Psoas muscle (tissue), 8 donors: ENCODE results near the gene SYNPO2. TPM values are rescaled to one million over a fixed set of nuclear protein-coding genes. Genes with fewer than 3 reads are reported as not detected.
"Not testable (repeated sequence)": the region's sequence is repeated elsewhere in the genome, so short reads cannot be mapped to it uniquely, and the experiment has no call there.

Experiments used
- ATAC-seq, 4 donors: fragments of 200-7000 bp; cut with Tn5 transposase; one replicate each; pipeline ENCODE4 v1.9.1; 2020; ENCODE audit warnings: moderate library complexity in 3 of 4, mild to moderate bottlenecking in 2 of 4
- DNase-seq, 2 donors: peaks; one replicate each; pipeline ENCODE4 v3.0.0-alpha.2; 2020
- H3K27ac ChIP-seq: fragments of 200-600 bp; one replicate; pipeline ENCODE4 v1.8.0; 2022
- H3K27me3 ChIP-seq, 3 donors: fragments of 200-600 bp in 1 of 3; one replicate each; pipeline versions ENCODE4 v1.6.1 to v1.8.0; 2013 to 2022; ENCODE audit warnings: low read length in 2 of 3, mild to moderate bottlenecking in 2 of 3, moderate library complexity in 1 of 3; ENCODE audit not compliant: insufficient read depth in 3 of 3
- H3K36me3 ChIP-seq, 2 donors: fragments of 200-600 bp in 1 of 2; one replicate each; pipeline versions ENCODE4 v1.6.1 to v1.8.0; 2013 to 2022; ENCODE audit warnings: low read depth in 1 of 2, mild to moderate bottlenecking in 1 of 2, moderate library complexity in 1 of 2; ENCODE audit not compliant: insufficient read depth in 1 of 2
- H3K4me1 ChIP-seq: fragments of 200-600 bp; one replicate; pipeline ENCODE4 v1.8.0; 2022
- H3K4me3 ChIP-seq: fragments of 200-600 bp; one replicate; pipeline ENCODE4 v1.8.0; 2022; ENCODE audit warnings: mild to moderate bottlenecking
- H3K9me3 ChIP-seq: fragments of 200-600 bp; one replicate; pipeline ENCODE4 v1.8.0; 2022
- WGBS, 3 donors: extraction: QIAGEN DNeasy Blood & Tissue Kit; methylation state at CpG; one replicate each; pipeline versions ENCODE4 v1.1.6 to v1.1.7; 2013; 5-methylcytosine and 5-hydroxymethylcytosine counted together
- intact Hi-C, 2 donors: fragments of 100-400 bp; cut with DNase I; formaldehyde crosslinking; loops; one replicate each; pipeline versions ENCODE4 v1.11.0 to v1.14.2; 2022
- polyA plus RNA-seq, 3 donors: library from polyadenylated mRNA; stranded (reverse); fragments of 200-250 nt; gene quantifications; one replicate each; pipeline ENCODE4 v1.2.3, GENCODE V29; 2013
- total RNA-seq, 4 donors: library from RNA; stranded (reverse); fragmentation: NEBNext Ultra II Directional in 2 of 4; extraction: Animal tissue kit (Norgen Biotek cat#: 25700) in 2 of 4; gene quantifications; one replicate each; pipeline versions ENCODE4 v1.2.1 to v1.2.4, GENCODE V29; 2021 to 2023
- TF ChIP-seq, protein P1 (sequence below): fragments of 200-600 bp; IDR thresholded peaks from one replicate; pipeline ENCODE4 v1.8.0; 2022; ENCODE audit warnings: antibody characterized with exemption
- donor health status: healthy with polysubstance abuse.
- donor health status: DM: no; HTN: no; CAD: no; lungs with moderate emphysema.
- donor health status: Bipolar disorder and iron deficiency.
- donor health status: healthy.
- donor health status: DM: yes; HTN: yes; CAD: no.
- donor health status: DM: no; HTN: no; CAD: no.
- donor health status: DM: no; HTN: no; CAD: no.
- donor health status: DM: yes; HTN: yes; CAD: no.

Gene SYNPO2
- total and polyA plus RNA-seq, 7 donors = 35.7 to 2,858 (median 1,548) TPM

DNA sequence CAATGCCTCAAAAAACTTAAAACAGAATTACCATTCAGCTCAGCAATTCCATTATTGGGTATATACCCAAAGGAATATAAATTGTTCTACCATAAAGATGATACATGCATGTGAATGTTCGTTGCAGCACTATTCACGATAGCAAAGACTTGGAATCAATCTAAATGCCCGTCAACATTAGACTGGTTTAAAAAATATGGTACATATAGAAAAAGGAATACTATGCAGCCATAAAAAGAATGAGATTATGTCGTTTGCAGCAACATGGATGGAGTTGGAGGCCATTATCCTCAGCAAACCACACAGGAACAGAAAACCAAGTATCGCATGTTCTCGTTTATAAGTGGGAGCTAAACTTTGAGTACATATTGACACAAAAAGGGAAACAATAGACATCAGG is 10.9 kb upstream of the SYNPO2 start:
- Histone ChIP-seq H3K4me3 (no peak overlapping the region), H3K9me3 (no peaks in the 10 kb centered on the region), H3K27ac (no peak overlapping the region), H3K27me3 (no peaks in the 10 kb centered on the region), H3K36me3 (no peaks in the 10 kb centered on the region), H3K4me1 (no peaks in the 10 kb centered on the region)
- 92 to 96% (median 92%) methylated on average over 6 of the region's 6 CpGs for WGBS, 3 donors
- DNase-seq = no peak
- TF ChIP-seq, protein P1, sequence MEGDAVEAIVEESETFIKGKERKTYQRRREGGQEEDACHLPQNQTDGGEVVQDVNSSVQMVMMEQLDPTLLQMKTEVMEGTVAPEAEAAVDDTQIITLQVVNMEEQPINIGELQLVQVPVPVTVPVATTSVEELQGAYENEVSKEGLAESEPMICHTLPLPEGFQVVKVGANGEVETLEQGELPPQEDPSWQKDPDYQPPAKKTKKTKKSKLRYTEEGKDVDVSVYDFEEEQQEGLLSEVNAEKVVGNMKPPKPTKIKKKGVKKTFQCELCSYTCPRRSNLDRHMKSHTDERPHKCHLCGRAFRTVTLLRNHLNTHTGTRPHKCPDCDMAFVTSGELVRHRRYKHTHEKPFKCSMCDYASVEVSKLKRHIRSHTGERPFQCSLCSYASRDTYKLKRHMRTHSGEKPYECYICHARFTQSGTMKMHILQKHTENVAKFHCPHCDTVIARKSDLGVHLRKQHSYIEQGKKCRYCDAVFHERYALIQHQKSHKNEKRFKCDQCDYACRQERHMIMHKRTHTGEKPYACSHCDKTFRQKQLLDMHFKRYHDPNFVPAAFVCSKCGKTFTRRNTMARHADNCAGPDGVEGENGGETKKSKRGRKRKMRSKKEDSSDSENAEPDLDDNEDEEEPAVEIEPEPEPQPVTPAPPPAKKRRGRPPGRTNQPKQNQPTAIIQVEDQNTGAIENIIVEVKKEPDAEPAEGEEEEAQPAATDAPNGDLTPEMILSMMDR = no peak
- intact Hi-C loops = no loop called here
- no peak for ATAC-seq

DNA sequence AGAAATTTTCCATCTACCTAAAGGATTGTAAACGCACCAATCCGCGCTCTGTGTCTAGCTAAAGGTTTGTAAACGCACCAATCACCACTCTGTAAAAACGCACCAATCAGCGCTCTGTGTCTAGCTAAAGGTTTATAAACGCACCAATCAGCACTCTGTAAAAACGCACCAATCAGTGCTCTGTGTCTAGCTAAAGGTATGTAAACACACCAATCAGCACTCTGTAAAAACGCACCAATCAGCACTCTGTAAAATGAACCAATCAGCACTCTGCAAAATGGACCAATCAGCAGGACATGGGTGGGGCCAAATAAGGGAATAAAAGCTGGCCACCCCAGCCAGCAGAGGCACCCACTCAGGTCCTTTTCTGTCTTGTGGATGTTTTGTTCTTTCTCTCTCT is 10.1 kb upstream of the SYNPO2 start:
- WGBS, 3 donors = 97 to 98% (median 97%) methylated on average over 9 of the region's 9 CpGs
- H3K4me1 ChIP-seq, H3K9me3 ChIP-seq, H3K4me3 ChIP-seq, H3K27me3 ChIP-seq, ATAC-seq, H3K27ac ChIP-seq, H3K36me3 ChIP-seq, intact Hi-C loops, DNase-seq: not testable (repeated sequence)

DNA sequence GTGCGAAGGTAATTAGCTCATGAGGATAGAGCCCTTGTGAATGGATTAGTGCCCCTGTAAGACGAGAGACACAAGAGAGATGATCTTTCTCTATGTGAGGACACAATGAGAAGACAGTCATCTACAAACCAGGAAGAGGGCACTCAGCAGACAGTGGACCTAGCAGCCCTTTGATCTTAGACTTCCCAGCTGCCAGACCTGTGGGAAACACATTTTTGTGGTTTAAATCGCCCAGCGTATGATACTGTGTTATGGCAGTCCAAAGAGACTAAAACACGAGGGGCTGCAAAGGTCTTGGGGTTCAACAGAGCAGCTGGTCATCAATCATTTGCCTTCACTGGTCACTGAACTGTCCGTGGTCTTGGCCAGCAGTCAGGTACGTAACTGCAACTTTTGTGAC is 9.2 kb upstream of the SYNPO2 start:
- H3K36me3 ChIP-seq = no peaks in the 10 kb centered on the region
- no peaks in the 10 kb centered on the region for H3K4me1 ChIP-seq
- TF ChIP-seq, protein P1 = no peak
- H3K9me3 ChIP-seq = no peaks in the 10 kb centered on the region
- intact Hi-C loops = no loop called here
- ATAC-seq = no peak
- H3K27ac ChIP-seq = no peak overlapping the region
- WGBS, 3 donors = 79 to 80% (median 80%) methylated on average over 7 of the region's 7 CpGs
- no peak for DNase-seq
- no peaks in the 10 kb centered on the region for H3K27me3 ChIP-seq
- no peak overlapping the region for H3K4me3 ChIP-seq

DNA sequence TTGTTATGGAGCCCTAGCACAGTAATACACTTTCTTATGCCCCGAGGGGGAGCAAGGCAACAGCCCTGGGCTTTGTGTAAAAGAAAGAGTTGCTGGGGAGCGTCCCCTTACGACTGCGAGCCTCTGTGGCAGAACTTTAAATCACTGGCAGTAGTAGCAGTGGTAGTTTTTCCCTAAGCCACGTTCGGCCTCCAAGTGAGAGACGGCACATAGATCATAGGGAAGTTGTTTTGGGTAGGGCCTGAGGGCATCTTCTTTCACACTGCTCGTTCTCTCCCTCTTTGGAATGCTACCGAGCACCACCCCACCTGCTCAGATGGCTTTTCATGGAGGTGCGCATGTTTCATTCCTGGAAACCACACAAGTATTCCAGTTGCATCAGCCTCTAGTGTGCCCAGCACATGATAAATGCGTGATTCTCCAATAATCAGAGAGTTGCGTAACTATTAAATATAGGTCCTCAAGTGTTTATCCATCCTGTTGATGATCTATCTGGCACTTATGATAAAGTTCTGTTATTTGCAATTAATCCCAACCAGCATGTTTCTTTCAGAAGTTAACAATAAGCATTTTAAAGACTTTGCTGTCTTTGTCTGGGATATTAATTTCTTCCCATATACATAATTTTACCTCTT is 7.0 kb upstream of the SYNPO2 start:
- peak overlapping the region; percentile 6 for H3K27ac ChIP-seq
- WGBS, 3 donors = 65 to 79% (median 69%) methylated on average over 12 of the region's 12 CpGs
- intact Hi-C loops = loop anchor here in 1 of 2 donors (10.0 kb wide), 1 partner anchor 137 kb away; no protein-coding TSS in a partner anchor

DNA sequence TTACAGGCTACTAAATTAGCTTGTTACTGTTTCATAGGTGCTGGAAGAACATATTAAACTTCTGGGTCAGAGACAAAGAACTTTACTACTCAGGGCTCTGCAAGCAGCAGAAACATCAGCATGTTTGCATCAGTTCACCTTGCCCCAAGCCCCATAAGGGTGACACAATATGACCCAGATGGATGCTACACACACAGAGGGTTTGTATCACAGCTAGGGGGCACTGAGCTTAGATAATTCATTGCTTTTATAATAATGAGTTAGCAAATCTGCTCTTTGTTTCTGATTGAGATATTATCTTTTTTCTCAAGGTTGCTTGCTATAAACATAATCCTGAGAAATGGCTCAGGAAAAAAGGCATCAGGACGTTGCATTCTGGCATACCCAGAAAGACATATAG is 4.8 kb upstream of the SYNPO2 start:
- H3K9me3 ChIP-seq = no peaks in the 10 kb centered on the region
- no peaks in the 10 kb centered on the region for H3K27me3 ChIP-seq
- H3K4me1 ChIP-seq = no peaks in the 10 kb centered on the region
- TF ChIP-seq, protein P1 = no peak
- intact Hi-C loops = loop anchor here in 1 of 2 donors (10.0 kb wide), 1 partner anchor 139 kb away; no protein-coding TSS in a partner anchor
- ATAC-seq = peak in 1 of 4 donors; percentile 19
- H3K4me3 ChIP-seq = no peak overlapping the region
- DNase-seq = no peak
- 75 to 81% (median 80%) methylated on average over 1 of the region's 1 CpG for WGBS, 3 donors
- no peaks in the 10 kb centered on the region for H3K36me3 ChIP-seq
- no peak overlapping the region for H3K27ac ChIP-seq

More for the DNA sequence above, 7.0 kb upstream of the SYNPO2 start:
- TF ChIP-seq, protein P1 = no peak
- Histone ChIP-seq H3K4me3 (no peak overlapping the region), H3K27me3 (no peaks in the 10 kb centered on the region), H3K9me3 (no peaks in the 10 kb centered on the region), H3K36me3 (no peaks in the 10 kb centered on the region), H3K4me1 (no peaks in the 10 kb centered on the region)
- DNase-seq (no peak), ATAC-seq (peak in 3 of 4 donors; percentile 69 to 78 (median 70))
